Occipital lobe (tissue), 2 donors: ENCODE results near the gene TYW3. TPM values are rescaled to one million over a fixed set of nuclear protein-coding genes. Genes with fewer than 3 reads are reported as not detected.
"Not testable (repeated sequence)": the region's sequence is repeated elsewhere in the genome, so short reads cannot be mapped to it uniquely, and the experiment has no call there.

Experiments
- DNase-seq: peaks from one replicate; lab custom pipeline; 2025; lab: John Stamatoyannopoulos, UW
- total RNA-seq: library from RNA; depleted of rRNA; stranded (reverse); fragments of >200 nt; gene quantifications from one replicate; pipeline ENCODE4 v1.2.3, GENCODE V29; 2014

Gene TYW3
- total RNA-seq, 1 donor from 2014 or later, result 6.6 TPM

DNA sequence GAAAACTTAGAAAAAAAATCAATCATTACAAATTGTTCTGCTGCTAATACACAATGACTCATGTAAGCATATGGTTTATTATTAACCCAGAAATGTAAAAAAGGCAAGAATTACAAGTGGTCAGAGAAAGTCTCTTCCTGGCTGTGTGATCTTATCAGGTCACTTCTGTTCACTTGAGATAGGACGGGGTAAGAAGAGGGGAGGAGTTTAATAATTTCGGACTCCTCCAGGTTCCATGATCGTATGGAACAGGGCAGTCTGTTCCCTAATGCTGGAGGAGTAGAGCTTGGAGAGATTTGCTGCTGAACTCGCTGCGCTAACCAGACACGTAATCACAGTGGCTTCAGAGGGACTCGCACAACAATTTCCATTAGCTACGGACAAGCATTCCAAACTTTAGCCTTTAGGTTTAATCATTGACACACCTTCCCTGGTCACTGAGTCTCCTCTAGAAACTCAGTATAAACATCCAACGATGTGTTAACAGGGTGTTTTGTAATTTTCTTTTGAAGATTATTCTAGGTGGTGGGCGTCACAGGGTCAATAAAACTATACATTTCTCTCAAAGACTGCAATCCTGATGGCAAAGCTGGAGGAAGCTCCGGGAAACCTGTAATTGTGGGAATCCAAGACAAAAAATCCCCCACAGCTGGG is 1.4 kb upstream of the TYW3 start:
- DNase-seq, result no peak

- not testable (repeated sequence) for DNase-seq
Measured at GRCh38 chr1:74732071-74732946, 643 bp upstream of the TYW3 start.

DNA sequence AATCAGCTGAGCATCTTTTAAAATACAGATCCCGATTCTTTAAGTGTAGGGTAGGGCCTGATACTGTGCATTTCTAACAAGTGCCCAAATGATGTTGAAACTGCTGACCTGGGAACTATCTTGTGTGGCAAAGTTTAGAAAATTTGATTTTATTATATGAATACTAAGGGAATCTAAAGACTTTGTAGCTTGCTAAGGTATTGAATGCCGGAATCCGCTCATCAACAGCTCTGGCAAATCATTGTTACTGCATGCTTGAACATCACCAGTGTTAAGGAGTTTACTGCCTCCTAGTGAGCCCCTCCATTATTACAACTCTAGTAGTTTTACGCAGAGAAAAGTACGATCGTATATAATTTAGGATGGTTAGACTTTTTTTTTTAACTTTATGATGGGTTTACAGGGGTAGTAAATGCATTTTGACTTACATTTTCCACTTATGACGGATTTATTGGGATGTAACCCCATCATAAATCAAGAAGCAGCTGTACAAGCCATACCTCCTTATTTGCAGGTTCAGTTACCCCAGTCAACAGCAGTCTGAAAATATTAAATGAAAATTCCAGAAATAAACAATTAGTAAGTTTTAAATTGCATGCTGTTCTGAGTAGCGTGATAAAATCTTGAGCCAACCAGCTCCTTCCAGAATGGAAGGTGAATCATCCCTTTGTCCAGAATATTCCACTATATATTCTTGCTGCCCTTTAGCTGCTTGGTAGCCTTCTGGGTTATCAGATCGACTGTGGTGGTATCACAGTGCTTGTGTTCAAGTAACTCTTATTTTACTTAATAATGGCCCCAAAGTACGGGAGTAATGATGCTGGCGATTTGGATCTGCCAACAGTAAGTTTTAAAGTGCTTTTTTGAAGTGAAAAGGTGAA is 892 bp downstream of the TYW3 start:
- no peak for DNase-seq

DNA sequence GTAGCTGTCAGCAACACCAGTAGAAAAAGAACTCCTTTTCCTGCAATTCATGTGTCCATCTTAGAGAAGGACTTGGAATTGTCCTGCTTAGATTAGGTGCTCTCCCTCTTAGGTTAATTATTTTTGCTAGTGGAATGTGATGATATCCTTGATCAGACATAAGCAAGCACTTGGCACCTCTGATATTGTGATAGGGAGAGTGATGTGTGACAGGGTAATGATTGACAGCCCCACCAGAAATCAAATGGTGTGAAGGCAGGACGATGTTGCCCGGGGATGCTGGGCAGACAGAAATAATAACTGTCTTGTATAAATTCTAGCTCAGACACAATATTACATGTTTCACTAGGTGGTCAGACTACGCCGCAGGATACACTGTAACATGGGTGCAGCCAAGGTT is 4.4 kb downstream of the TYW3 start:
- no peak for DNase-seq

GRCh38 chr1:74740307-74740980 is 7.5 kb downstream of the TYW3 start:
- DNase-seq, result not testable (repeated sequence)

GRCh38 chr1:74745247-74745646 is 12.3 kb downstream of the TYW3 start:
- DNase-seq, result not testable (repeated sequence)

GRCh38 chr1:74748960-74749359 is 16.0 kb downstream of the TYW3 start:
- no peak for DNase-seq

DNA sequence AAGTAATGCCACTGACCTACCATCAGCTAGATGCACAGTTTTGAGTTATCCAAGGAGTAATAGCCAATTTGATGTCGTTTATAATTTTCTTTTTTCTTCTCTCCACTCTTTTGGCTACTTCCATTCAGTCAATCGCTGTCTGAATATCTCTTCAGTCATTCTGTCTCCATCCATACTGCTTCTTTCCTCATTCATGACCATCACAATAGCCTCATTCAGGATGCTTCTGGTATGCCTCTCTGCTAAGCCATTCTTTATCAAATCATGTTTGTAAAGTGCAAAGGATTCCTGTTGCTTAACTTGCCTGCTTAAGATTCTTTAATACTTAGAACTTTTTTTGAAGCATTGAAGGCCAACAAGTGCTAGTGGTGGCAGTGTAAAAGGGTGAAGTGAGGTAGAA is 20.2 kb downstream of the TYW3 start:
- no peak for DNase-seq

DNA sequence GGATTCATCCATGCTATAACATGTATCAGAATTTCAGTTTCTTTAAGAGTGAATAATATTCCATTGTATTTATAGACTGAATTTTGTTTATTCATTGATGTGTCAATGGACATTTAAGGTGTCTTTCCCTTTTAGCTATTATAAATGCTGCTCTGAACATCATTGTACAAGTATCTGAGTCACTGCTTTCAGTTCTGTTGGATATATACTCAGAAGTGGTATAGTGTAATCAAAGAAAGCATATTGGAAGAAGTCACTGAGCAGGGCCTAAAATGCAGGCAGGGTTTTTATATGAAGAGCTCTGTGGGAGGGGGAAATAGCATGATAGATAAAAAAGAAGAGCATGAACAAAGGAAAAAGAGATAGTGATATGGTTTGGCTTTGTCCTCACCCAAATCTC is 22.5 kb downstream of the TYW3 start:
- no peak for DNase-seq

- DNase-seq, result not testable (repeated sequence)
Measured at GRCh38 chr1:74756650-74757049, 23.7 kb downstream of the TYW3 start.

DNA sequence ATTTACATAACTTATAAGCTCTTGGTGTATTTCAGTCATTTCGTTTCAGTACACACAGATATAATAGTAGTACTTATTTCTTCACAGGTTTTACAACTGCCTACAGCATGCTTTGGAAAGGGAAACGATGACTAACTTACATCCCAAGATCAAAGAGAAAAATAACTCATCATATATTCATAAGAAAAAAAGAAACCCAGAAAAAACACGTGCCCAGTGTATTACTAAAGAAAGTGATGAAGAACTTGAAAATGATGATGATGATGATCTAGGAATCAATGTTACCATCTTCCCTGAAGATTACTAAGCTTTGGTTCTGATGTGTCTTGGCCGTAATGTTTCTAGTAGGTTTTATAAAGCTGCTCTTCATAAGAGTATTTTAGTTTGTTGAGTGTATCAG is 30.9 kb downstream of the TYW3 start:
- DNase-seq, result no peak

GRCh38 chr1:74766579-74766978 is 33.6 kb downstream of the TYW3 start:
- no peak for DNase-seq

- DNase-seq, result no peak
Measured at GRCh38 chr1:74767490-74767889, 34.5 kb downstream of the TYW3 start.

DNA sequence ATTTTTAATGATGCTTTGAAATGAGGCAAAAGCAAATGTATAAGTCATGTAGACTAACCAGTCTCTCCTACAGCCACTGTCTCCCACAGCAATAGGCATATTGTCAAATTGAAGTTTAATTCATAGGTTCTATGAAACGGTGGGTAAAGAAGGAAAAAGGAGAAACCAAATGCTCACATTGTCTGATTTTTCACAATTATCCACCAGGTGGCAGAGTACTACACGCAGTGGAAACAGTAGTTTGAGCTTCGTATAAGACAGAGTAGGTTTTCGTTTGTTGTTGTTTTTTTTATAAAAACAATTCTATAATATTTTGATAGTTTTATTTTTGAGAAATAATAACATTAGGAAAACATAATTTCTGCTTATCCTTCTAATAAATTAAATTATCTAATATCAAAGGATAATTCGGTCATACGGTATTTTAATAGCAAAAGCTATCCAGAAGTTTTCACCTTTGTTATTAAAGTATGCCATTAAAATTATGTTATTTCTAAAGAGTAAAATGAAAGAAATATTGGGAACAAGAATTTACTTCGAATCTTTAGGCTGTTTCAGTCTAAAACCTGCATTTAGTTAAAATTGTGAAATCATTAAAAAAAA is 39.1 kb downstream of the TYW3 start:
- DNase-seq, result no peak

- no peak for DNase-seq
Measured at GRCh38 chr1:74772945-74773344, 40.0 kb downstream of the TYW3 start.

- DNase-seq, result no peak
Measured at GRCh38 chr1:74773582-74773981, 40.6 kb downstream of the TYW3 start.

DNA sequence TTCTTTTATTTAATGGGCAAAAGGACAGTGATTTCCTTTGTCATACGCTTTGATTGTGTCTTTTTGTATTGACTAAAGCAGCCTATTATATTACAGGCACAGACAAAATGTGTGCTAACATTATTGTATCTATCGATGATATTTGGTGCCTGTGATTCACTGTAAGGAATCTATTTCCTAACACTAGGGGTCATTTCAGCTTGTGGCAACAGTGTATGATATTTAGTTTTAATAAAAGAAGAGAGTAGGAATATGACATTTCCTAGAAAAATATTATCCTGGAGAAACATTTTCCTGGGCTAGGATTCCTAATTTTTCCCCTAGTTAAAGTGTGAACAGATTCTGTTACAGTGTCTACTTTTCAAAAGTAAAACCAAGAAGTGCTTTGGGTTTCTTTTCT is 42.8 kb downstream of the TYW3 start:
- DNase-seq, result no peak

GRCh38 chr1:74777525-74777924 is 44.6 kb downstream of the TYW3 start:
- DNase-seq, result no peak

DNA sequence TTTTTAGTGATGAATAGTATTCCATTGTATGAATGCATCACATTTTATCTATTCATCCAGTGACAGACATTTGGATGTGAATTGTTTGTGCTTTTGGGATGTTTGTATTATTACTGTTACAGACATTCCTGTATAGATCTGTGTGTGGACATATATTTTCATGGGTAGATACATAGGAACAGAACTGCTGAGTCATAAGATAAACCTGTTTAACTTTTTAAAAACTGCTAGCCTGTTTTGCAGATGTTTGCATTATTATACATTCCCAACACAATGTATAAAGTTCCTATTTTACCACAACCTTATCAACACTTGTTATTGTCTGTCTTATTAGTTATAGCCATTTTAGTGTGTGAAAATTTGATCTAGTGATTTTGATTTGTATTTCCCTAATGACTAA is 46.8 kb downstream of the TYW3 start:
- no peak for DNase-seq

- DNase-seq, result no peak
Measured at GRCh38 chr1:74780594-74780993, 47.6 kb downstream of the TYW3 start.

GRCh38 chr1:74785944-74786343 is 53.0 kb downstream of the TYW3 start:
- DNase-seq, result no peak
